Neural cell (in vitro differentiated cells): ENCODE data around the gene BNIP5. TPM values are rescaled to one million over a fixed set of nuclear protein-coding genes. Genes with fewer than 3 reads are reported as not detected.
A peak's percentile ranks its signal among the peaks of the same experiment; 100 is the strongest.

Source experiments
- H2AFZ ChIP-seq: fragments of 200-600, 300-800 bp; sonication (generic), shearing (Covaris generic); 2 replicates; pipeline ENCODE4 v1.6.0; 2014; ENCODE audit warnings: low read depth, mild to moderate bottlenecking, antibody characterized with exemption, low read length, moderate library complexity
- H3F3A ChIP-seq: fragments of 200-600 bp; shearing (Covaris generic); 2 replicates; pipeline ENCODE4 v1.6.1; 2016; ENCODE audit warnings: mild to moderate bottlenecking, moderate library complexity, mixed read lengths, antibody characterized with exemption, low read length; ENCODE audit not compliant: insufficient read depth, poor library complexity, severe bottlenecking
- H3K27ac ChIP-seq: fragments of 200-600, 300-800 bp; sonication (generic), shearing (Covaris generic); 2 replicates; pipeline ENCODE4 v1.5.1; 2014; ENCODE audit warnings: mild to moderate bottlenecking, low read length, moderate library complexity
- H3K27me3 ChIP-seq: fragments of 300-800, 200-600 bp; sonication (generic), shearing (Covaris generic); 2 replicates; pipeline ENCODE4 v1.6.0; 2014; ENCODE audit warnings: mild to moderate bottlenecking, low read depth, low read length, moderate library complexity; ENCODE audit not compliant: insufficient read depth
- H3K36me3 ChIP-seq: fragments of 300-800, 200-600 bp; sonication (generic), shearing (Covaris generic); 2 replicates; pipeline ENCODE4 v1.5.1; 2014; ENCODE audit warnings: mild to moderate bottlenecking, antibody characterized with exemption, low read length, moderate library complexity; ENCODE audit not compliant: insufficient read depth
- H3K4me2 ChIP-seq: fragments of 300-800, 200-600 bp; sonication (generic), shearing (Covaris generic); 2 replicates; pipeline ENCODE4 v1.6.0; 2014; ENCODE audit warnings: mild to moderate bottlenecking, low read length
- H3K4me3 ChIP-seq: fragments of 300-800, 200-600 bp; sonication (generic), shearing (Covaris generic); 2 replicates; pipeline ENCODE4 v1.5.1; 2014; ENCODE audit warnings: mild to moderate bottlenecking, low read length, moderate library complexity
- H3K79me2 ChIP-seq: fragments of 200-600 bp; shearing (Covaris generic); replicated peaks from 2 replicates; pipeline ENCODE4 v1.6.0; 2014; ENCODE audit warnings: mild to moderate bottlenecking, low read length, moderate library complexity; ENCODE audit not compliant: insufficient read depth
- H3K9ac ChIP-seq: fragments of 300-800, 200-600 bp; sonication (generic), shearing (Covaris generic); 2 replicates; pipeline ENCODE4 v1.6.1; 2016; ENCODE audit warnings: mild to moderate bottlenecking, low read length, mixed read lengths
- H3K9me2 ChIP-seq: fragments of 200-600 bp; shearing (Covaris generic); 2 replicates; pipeline ENCODE4 v1.6.1; 2016; ENCODE audit warnings: mild to moderate bottlenecking, low read length, mixed read lengths; ENCODE audit not compliant: insufficient read depth
- H3K9me3 ChIP-seq: fragments of 200-600, 300-800 bp; sonication (generic), shearing (Covaris generic); 2 replicates; pipeline ENCODE4 v1.6.1; 2016; ENCODE audit warnings: mild to moderate bottlenecking, mixed run types, low read length, moderate library complexity, mixed read lengths
- H4K20me1 ChIP-seq: fragments of 200-600 bp; shearing (Covaris generic); 2 replicates; pipeline ENCODE4 v1.6.1; 2016; ENCODE audit warnings: mild to moderate bottlenecking, mixed run types; ENCODE audit not compliant: insufficient read depth
- CTCF ChIP-seq: fragments of 450-650 bp; IDR thresholded peaks from 2 replicates; pipeline ENCODE4 v1.5.1; 2014; ENCODE audit warnings: antibody characterized with exemption, mild to moderate bottlenecking, moderate library complexity; ENCODE audit not compliant: poor library complexity, severe bottlenecking
- EP300 ChIP-seq: fragments of 450-650 bp; conservative IDR thresholded peaks from 2 replicates; pipeline ENCODE4 v1.6.1; 2014; ENCODE audit warnings: antibody characterized with exemption, mild to moderate bottlenecking, moderate library complexity; ENCODE audit not compliant: poor library complexity, severe bottlenecking
- EZH2 ChIP-seq: fragments of 200-600, 300-800 bp; shearing (Covaris generic), sonication (generic); IDR thresholded peaks from 2 replicates; pipeline ENCODE4 v1.6.1; 2014; ENCODE audit warnings: antibody characterized with exemption, low read length, borderline replicate concordance, mild to moderate bottlenecking; ENCODE audit not compliant: insufficient read depth, poor library complexity, severe bottlenecking
- MXI1 ChIP-seq: fragments of 450-650 bp; conservative IDR thresholded peaks from 2 replicates; pipeline ENCODE4 v1.6.1; 2014; ENCODE audit warnings: antibody characterized with exemption, mild to moderate bottlenecking; ENCODE audit not compliant: poor library complexity, severe bottlenecking
- POLR2AphosphoS5 ChIP-seq: IDR thresholded peaks from 2 replicates; pipeline ENCODE4 v1.6.1; 2012
- RAD21 ChIP-seq: fragments of 450-650 bp; conservative IDR thresholded peaks from 2 replicates; pipeline ENCODE4 v1.6.1; 2014; ENCODE audit warnings: antibody characterized with exemption, mild to moderate bottlenecking, moderate library complexity
- REST ChIP-seq: IDR thresholded peaks from 2 replicates; pipeline ENCODE4 v1.6.1; 2012; ENCODE audit warnings: borderline replicate concordance
- SMC3 ChIP-seq: fragments of 450-650 bp; conservative IDR thresholded peaks from 2 replicates; pipeline ENCODE4 v1.6.1; 2014; ENCODE audit warnings: antibody characterized with exemption, mild to moderate bottlenecking, moderate library complexity; ENCODE audit not compliant: poor library complexity
- TAF1 ChIP-seq: IDR thresholded peaks from 2 replicates; pipeline ENCODE4 v1.6.1; 2012; ENCODE audit warnings: low read depth
- polyA plus RNA-seq: library from polyadenylated mRNA; depleted of rRNA; stranded (reverse); fragments of >200 nt; gene quantifications from 2 replicates; pipeline ENCODE4 v1.2.3, GENCODE V29; 2014

The BNIP5 gene
- polyA plus RNA-seq, 1 donor from 2014 or later: not detected

GRCh38 chr6:36322591-36322990 lies 14.1 kb downstream of the BNIP5 start:
- H2AFZ ChIP-seq: no peak overlapping the region
- no peak overlapping the region for H3K4me3 ChIP-seq
- H3K9me3 ChIP-seq: no peaks in the 10 kb centered on the region
- no peak overlapping the region for H3K4me2 ChIP-seq
- no peaks in the 10 kb centered on the region for H3F3A ChIP-seq
- no peaks in the 10 kb centered on the region for H3K79me2 ChIP-seq
- no peaks in the 10 kb centered on the region for H3K36me3 ChIP-seq
- no peaks in the 10 kb centered on the region for H4K20me1 ChIP-seq
- no peaks in the 10 kb centered on the region for H3K9me2 ChIP-seq
- peak overlapping the region; percentile 29 for H3K9ac ChIP-seq
- no peaks in the 10 kb centered on the region for H3K27me3 ChIP-seq
- TF ChIP-seq REST (no peak), EP300 (no peak), POLR2AphosphoS5 (no peak), MXI1 (no peak), RAD21 (no peak), TAF1 (no peak), EZH2 (no peak), SMC3 (no peak), CTCF (no peak)
- H3K27ac ChIP-seq: peak overlapping the region; percentile 45

GRCh38 chr6:36320475-36320874 lies 16.2 kb downstream of the BNIP5 start:
- Histone ChIP-seq H3K9ac (no peak overlapping the region), H4K20me1 (no peaks in the 10 kb centered on the region), H3F3A (no peaks in the 10 kb centered on the region), H2AFZ (no peak overlapping the region), H3K36me3 (no peaks in the 10 kb centered on the region), H3K27ac (no peak overlapping the region), H3K27me3 (no peaks in the 10 kb centered on the region), H3K9me2 (no peaks in the 10 kb centered on the region), H3K79me2 (no peaks in the 10 kb centered on the region), H3K9me3 (no peaks in the 10 kb centered on the region), H3K4me3 (no peak overlapping the region), H3K4me2 (no peak overlapping the region)
- TF ChIP-seq RAD21: no peak
- TF ChIP-seq CTCF: no peak
- no peak for TF ChIP-seq EZH2
- no peak for TF ChIP-seq REST
